Hepatic stellate cell (primary cell): ENCODE measurements around the gene MRPL27.

Experiments
- DNase-seq: peaks from one replicate; pipeline ENCODE4 v3.0.0; 2011; ENCODE audit warnings: low spot score

Gene MRPL27

DNA sequence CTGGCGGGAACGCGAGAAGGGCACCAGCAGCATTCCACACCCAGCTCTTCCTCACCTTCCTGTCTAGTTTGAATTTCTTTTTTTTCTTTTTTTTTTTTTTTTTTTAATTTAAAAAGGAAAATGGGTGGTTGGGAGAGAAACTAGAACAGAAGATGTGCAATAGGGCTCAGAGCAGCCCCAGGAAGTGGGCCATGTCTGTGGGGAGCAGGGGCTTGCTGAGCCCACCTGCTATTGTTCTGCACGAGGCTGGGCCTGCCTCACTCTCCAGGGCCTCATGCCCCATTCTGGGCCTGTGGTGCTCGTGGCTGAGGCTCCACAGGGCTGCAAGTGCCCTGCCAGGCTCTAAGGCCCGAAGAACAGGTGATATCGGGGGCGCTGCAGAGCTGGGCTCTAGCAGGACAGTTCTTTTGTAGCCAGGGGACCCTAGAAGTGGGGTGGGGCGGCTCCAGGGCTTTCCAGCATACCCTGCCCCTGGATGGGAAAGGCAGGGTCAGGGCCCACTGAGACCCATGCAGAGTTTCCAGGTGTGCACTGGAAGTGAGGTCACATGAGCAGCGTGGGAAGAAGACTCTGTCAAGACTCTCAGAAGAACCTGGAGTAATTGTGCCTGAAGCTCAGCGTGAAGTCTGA lies 12.4 kb downstream of the MRPL27 start:
- no peak for DNase-seq

DNA sequence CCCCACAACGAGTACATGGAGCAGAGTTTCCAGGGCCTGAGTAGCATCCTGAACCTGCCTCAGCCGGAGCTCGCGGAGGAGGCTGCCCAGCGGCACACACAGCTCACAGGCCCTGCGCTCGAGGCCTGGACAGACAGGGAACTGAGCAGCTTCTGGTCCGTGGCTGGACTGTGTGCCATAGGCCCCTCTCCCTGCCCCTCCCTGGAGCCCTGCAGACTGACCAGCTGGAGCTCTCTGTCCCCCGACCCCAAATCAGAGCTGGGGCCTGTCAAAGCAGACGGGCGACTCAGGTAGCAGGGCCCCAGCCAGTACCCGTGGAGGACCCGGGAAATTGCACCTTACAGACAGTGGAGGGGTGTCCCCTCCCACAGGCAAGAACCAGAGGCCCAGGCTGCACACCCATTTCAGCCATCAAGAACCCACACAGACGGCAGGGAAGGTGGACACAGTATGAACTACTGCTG lies 13.0 kb downstream of the MRPL27 start:
- DNase-seq = no peak

DNA sequence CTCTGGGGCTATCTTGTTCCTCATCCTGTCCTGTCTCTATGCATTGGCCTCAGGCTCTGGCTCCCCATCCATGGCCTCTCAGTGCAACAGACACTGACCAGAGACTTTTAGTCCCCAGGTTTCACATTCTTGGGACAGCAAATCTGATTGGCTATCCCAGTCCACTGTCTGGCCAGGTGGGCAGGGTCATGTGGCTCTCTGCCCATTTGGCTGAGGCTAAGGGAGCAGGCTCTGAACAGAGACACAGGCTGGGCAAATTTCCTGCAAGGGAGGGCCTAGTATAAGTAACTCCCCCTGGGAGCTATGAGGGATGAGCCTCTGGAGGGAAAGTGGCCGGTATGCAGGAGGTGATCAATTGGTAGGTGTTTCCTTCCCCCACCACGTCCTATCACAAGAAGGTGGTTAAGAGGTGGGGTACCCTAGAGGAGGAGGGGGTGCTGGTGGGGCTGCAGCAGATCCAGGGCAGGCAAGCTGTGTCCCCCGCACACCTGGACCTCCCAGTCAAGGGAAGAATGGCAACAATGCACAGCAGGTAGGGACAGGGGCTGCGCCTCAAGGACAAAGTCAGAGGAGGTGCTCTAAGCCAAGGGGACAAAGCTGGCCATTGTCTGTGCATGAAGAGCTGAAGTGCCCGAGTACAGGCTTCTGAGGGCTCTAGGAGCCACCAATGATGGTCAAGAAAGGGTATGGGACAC lies 13.8 kb downstream of the MRPL27 start:
- no peak for DNase-seq

DNA sequence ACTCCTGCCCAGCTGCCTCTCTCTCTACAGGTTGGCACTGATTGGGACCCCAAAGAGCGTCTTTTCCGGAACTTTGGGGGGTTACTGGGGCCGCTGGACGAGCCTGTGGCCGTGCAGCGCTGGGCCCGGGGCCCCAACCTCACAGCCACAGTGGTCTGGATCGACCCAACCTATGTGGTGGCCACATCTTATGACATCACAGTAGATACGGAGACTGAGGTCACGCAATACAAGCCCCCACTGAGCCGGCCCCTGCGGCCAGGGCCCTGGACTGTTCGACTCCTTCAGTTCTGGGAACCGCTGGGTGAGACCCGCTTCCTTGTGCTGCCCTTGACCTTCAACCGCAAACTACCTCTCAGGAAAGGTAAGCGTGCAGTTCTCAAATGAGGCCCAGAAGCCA lies 14.8 kb downstream of the MRPL27 start:
- no peak for DNase-seq

DNA sequence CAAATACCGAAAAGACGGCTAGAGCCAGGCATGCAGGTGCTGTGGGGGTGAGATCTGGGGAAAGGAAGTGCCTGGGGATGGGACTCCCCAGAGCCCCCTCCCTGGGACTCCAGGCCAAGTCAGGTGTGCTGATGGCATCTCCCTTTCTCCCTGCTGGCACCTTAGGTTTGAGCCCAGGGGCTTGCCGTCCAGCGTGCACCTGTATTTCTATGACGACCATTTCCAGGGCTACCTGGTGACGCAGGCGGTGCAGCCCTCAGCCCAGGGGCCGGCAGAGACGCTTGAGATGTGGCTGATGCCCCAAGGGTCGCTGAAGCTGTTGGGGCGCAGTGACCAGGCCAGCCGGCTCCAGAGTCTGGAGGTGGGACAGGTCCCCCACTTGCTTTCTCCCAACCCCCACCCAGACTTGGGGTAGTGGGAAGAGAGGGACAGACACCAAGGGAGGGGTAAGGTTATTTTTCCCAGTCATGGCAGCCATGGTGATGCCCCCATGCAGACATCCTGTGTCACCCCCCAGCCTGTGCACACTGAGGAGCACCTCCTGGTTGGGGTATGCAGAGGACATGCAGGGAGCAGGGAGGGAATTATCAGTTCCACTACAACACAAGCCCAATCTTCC lies 16.0 kb downstream of the MRPL27 start:
- DNase-seq = no peak

DNA sequence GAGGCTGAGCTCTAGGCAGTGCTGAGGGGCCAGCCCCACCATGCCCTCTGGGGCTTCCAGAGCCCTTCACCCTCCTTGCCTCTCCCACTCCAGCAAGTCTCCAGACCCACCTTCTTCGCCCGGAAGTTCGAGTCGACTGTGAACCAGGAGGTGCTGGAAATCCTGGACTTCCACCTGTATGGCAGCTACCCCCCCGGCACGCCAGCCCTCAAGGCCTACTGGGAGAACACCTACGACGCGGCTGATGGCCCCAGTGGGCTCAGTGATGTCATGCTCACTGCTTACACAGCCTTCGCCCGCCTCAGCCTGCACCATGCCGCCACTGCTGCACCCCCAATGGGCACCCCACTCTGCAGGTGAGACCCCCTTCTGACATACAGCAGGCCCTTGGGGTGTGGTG lies 16.6 kb downstream of the MRPL27 start:
- no peak for DNase-seq

DNA sequence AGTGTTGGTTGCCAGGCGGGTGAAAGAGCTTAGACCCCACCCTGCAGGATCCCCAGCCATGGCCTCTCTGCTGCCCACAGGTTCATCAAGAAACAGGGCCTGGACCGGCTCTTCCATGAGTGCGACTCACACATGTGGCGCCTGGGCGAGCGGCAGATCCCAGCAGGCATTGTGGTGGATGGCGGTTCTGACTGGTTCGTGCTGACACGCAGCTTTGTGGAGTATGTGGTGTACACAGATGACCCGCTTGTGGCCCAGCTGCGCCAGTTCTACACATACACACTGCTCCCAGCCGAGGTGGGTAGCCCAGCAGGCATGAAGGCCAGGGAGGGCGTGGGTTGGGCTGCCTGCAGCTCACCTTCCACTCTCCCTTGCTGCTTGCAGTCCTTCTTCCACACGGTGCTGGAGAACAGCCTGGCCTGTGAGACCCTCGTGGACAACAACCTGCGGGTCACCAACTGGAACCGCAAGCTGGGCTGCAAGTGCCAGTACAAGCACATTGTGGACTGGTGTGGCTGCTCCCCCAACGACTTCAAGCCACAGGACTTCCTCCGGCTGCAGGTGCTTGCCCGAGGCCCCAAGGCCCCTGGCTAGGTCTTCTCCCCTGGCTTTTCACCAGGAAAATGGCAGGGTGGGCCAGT lies 17.2 kb downstream of the MRPL27 start:
- DNase-seq = no peak

DNA sequence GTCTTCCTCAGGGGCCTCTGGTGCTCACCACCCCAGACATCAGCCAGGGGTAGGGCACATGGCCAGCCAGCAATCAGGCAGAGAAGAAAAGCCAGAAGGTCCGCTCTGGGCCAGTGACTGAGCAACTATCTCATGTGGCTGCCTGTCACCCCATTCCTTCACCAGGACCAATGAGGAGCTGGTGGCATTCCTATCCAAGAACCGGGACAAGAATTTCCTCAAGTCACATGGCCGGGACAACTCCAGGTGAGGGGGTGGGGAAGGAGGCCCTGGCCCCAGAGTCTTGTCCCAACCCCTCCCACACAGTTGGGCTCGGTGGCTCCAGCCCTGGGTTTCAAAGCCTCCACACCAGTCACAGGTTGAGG lies 17.7 kb downstream of the MRPL27 start:
- no peak for DNase-seq

DNA sequence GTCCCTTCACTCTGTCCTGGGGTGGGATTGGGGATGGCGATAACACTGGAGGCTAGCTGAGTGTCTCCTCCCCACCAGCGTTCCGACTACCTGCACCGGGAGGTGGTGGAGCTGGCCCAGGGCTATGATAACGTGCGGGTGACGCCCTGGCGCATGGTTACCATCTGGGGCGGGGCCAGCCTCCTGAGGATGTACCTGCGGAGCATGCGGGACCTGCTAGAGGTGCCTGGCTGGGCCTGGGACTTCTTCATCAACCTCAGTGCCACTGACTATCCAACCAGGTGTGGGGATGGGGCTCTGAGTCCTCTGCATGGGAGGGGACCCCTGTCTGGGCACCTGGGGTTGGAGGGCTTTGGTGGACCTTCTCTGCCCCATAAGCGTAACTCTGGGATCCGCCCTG lies 18.2 kb downstream of the MRPL27 start:
- DNase-seq = no peak

DNA sequence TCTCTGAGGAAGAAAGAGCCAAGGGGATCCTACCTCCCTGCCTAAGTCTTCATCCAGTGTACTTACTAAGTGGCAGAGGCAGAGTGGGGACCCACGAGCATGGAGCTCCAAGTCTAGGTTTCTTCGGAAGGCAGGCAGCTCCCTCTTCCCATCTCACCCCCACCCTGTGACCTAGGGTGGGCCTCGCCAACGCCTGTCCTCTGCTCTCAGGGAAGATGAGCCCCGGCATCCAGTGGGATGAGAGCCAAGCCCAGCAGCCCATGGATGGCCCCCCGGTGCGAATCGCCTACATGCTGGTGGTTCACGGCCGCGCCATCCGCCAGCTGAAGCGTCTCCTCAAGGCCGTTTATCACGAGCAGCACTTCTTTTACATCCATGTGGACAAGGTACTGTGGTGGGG lies 18.8 kb downstream of the MRPL27 start:
- no peak for DNase-seq

DNA sequence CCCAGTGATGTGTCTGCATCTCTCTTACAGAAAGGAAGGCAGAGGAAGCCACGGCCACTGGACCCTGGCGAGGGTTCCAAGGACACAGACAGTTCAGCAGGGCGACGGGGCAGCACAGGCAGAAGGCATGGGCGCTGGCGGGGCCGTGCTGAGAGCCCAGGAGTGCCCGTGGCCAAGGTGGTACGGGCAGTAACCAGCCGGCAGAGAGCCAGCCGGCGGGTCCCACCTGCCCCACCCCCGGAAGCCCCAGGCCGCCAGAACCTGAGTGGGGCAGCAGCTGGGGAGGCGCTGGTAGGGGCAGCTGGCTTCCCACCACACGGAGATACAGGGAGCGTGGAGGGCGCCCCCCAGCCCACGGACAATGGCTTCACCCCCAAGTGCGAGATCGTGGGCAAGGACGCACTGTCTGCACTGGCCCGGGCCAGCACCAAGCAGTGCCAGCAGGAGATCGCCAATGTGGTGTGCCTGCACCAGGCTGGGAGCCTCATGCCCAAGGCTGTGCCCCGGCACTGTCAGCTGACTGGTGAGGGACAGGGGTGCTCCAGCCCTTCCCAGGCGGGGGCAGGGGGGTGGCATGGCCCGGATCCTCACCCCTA lies 19.3 kb downstream of the MRPL27 start:
- DNase-seq = no peak

DNA sequence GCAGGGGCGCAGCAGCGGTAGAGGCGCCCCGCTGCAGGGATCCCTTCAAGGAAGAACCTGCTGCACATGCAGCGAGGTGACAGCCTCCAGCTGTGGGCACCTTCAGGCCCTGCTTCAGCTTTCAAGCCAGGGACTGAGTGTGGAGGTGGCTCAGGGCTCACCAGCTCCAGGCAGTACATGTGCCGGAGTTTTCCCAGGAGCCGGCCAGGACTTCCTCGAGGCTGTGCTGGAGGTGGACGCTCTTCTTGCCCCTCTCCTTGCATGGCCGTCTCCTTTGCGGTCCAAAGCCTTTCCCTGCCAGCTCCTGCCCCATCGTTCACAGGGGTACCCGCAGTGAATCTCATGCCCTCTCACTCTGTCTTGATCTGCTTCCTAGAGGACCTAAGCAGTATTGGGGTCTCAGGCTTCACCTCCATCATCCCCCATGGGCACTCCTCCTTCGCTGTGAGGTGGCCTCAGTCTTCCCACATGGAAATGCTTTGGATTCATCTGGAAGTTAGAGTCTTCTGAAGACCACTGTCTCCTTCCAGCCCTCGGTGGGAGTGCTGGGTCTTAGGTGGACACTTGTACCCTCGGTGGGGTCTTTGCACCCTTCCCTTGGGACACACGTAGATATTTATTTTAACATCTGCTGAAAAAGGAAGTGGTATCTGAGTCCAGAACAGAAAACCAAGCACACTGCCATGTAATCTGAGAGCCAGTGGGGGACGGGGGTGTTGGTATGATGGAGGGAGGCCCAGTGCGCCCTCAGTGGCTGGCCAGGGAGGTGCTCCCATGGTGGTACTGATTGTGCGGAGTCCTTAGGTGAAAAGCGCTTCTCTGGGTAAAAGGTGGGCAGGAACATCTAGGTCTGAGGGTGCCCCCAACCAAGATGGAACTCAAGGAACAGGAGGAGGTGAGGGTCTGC lies 20.0 kb downstream of the MRPL27 start:
- no peak for DNase-seq

DNA sequence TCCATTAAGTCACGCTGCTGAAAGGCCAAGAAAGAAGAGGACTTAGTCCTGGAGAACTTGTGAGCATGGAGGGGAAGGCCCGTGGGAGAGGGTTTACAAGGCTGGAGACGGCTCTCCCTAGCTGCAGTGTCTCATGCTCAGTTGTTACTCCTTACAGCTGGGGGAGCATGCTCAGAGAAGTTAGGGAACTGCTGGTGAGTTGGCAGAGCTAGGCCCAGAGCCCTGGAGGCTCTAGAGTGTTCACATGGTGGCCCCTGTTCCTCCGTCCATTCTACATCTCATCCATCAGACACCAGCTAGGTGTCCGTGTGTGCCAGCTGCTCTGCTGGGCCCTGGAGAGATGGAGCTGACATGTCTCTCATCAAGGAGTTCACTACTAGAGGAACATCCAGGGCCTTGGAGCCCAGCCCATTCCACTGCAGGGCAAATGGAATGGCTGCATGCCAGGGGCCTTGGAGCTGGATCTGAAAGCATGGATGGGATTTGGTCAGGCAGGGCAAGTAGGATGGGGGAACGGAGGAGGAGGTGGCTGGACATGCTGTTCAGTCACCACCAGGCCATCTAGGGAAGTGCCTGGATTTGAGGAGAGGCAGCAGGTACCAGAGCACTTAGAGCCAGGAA lies 20.8 kb downstream of the MRPL27 start:
- no peak for DNase-seq

DNA sequence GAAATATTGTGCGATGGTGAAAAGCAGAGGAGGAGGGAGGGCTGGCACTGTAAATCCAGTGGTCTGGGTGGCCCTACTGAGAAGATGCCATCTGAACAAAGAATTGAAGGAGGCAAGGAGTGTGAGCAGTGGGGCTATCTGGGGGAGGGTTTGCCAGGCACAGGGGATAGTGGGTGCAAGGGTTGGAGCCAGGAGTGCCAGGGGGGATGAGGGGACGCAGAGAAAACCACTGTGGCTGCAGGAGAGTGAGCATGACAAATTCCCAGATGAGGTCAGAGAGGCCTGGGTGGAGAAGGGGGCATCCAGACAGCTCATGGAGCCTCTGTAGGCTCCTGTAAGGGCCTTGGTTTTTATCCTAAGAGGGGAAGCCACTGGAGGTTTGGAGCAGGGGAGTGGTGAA lies 22.3 kb downstream of the MRPL27 start:
- no peak for DNase-seq

DNA sequence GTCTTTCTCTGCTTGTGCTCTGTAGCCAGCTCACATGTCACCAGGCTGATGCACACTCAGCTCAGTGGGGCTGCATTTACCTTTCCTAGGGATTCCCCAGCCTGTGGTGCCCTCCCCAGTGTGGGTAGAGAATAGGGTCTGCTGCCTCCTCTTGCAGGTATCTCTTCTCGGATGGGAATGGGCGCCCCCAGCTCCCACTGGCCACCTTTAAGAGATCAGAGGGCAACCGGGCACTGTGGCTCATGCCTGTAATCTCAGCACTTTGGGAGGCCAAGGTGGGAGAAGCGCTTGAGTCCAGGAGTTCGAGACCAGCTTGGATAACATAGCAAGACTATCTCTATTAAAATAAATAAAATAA lies 23.8 kb downstream of the MRPL27 start:
- DNase-seq = no peak

DNA sequence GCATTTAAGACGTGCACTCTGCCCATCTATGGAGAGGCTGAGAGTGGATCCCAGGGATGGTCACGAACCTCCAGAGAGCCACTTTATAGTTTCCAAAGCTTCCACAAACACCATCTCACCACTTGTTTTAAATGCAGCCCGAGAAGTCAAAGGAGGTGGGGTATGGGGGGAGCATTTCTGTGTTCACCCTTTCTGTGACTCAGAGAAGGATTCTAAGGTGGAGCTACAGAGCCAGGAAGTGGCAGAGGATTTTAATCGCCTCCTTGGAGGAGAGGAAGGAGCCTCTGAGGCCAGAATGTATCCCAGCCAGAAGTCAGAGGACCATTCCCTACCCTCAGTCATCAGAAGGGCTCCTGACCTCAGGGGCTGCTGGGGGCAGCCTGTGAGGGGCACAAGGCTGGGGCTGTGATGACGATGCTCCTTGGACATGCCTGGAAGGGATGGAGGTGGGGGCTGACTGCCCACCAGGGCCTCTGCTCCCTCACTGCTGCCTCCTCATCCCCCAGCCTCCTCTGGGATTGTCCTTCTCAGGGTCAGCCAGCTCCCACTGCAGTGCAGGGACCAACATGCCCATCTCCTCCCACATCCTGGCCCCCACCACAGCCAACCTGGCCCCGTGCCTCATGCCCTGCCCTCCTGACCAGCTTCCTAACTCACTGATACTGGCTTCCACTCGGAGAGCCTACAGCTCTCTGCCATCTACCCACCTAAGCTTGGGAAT lies 24.3 kb downstream of the MRPL27 start:
- DNase-seq = peak; percentile 77

DNA sequence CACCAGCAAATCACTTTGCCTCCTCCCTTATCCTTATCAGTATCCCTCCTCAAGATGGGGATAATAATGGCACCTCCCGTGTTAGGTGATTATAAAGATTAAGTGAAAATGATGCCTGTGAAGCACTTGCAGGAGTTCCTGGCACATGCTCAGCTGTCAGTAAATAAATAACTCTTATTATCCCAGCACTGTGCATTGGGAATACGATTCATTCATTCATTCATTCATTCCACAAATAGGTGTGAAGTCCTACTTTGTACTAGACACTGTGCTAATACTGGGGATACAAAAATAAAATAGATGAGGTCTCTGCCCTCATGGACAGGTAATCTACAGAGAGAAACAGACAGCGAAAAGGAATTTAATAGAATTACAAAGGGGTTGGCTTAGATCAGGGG lies 25.1 kb downstream of the MRPL27 start:
- no peak for DNase-seq

DNA sequence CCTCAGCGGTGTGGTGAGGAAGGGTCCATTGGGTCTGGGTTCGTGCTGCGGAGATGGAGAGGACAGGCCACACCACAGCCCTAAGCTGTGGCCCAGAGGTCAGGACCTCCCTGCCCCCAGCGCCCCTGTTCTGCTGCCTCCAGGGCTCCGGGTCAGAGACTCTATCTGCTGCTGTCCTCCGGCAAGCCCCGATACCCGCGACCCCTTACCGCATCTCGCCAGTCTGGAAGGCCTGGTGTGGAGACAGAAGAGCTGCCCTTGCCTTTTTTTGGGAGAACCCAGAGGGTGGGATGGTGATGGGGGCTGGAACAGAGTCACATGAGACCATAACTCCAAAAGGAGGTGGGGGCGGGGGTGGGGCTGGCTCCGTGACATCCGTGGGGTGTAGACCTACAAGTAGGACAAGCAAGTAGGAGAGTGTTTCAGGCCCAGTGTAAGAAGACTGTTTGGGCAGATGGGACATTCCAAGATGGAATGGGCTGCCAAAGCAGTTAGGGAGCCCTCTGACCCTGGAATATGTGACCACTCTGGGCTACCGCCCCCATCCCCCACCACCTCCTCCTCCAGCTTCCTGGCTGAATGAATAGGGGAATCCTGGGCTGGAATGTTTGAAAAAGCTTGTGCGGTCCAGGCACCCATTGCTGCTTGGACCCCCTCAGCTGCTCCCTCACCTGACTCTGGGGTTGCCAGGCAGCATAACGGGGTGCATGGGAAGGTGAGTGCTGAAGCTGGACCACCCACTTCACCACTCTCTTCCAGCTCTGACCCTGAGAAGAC lies 25.7 kb downstream of the MRPL27 start:
- DNase-seq = no peak

DNA sequence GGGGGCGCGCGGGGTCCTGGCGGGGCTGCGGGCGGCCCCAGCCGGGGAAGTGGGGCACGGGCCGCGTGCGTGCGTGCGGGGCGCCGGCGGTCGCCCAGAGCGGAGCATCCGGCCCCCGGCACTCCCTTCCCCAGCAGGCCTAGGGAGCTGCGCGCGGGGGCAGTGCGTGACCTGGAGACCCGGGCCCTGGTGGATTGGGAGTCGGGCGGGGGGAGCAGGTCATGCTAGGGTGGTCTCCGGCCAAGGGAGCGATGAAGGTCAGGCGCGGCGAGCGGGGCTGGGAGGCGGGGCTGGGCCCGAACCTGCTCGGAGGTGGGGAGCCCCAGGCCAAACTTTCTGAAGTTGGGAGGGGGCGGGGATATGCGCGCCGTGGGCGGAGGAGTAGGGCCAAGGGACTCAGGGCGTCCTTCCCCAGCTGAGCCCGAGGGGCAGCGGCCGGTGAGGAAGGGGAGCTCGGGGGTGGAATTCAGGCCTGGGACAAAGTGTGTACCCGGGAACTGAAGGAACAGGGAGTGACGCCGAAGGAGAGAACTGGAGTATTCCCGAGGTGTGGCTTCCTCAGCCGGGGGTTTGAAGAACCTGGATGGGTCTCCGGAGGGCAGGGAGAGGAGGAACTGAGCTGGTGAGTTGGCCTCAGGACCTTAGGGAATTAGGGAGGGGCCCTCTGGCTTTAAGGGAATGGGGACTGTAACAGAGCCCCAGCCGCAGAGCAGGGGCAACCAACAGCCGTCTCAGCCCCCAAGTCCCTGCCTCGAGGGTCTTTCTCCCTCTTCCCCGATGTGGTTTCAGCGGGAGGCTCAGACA lies 26.5 kb downstream of the MRPL27 start:
- peak; percentile 60 for DNase-seq
